IPS-18a (cell line): ENCODE measurements around the gene IKZF4.
"Not testable (repeated sequence)": the region's sequence is repeated elsewhere in the genome, so short reads cannot be mapped to it uniquely, and the experiment has no call there.

ENCODE experiments used
- H3K27ac ChIP-seq: one replicate; pipeline ENCODE4 v1.5.1; 2013; ENCODE audit warnings: low read length
- H3K27me3 ChIP-seq: one replicate; pipeline ENCODE4 v1.6.1; 2013; ENCODE audit warnings: mild to moderate bottlenecking, low read length; ENCODE audit not compliant: control insufficient read depth, insufficient read depth
- H3K36me3 ChIP-seq: one replicate; pipeline ENCODE4 v1.6.1; 2013; ENCODE audit warnings: low read depth, low read length; ENCODE audit not compliant: control insufficient read depth
- H3K4me1 ChIP-seq: one replicate; pipeline ENCODE4 v1.6.1; 2013; ENCODE audit warnings: low read depth, low read length; ENCODE audit not compliant: control insufficient read depth
- H3K4me3 ChIP-seq: one replicate; pipeline ENCODE4 v1.5.1; 2013; ENCODE audit warnings: low read length
- H3K9ac ChIP-seq: one replicate; pipeline ENCODE4 v1.6.1; 2013; ENCODE audit warnings: mild to moderate bottlenecking, low read length, moderate library complexity
- H3K9me3 ChIP-seq: one replicate; pipeline ENCODE4 v1.6.1; 2013; ENCODE audit warnings: low read depth, low read length; ENCODE audit not compliant: control insufficient read depth

Gene IKZF4

DNA sequence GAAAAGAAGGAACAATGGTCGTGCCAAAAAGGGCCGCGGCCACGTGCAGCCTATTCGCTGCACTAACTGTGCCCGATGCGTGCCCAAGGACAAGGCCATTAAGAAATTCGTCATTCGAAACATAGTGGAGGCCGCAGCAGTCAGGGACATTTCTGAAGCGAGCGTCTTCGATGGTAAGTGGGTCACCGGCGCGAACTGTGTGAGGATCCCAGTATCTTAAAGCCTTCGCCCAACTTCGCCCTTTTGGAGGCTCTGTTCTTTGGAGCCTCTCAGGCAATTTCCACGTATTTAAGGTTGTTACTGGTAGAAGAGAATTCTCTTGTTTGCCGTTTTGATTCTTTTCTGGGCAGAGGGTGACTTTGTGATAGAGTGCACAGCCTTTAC, 21.6 kb downstream of the IKZF4 start:
- Histone ChIP-seq H3K4me3 (peak overlapping the region; percentile 97), H3K36me3 (peaks cover 29% of the 10 kb centered on the region), H3K9ac (peak overlapping the region; percentile 88), H3K27ac (peak overlapping the region; percentile 90)
- H3K4me1 ChIP-seq, H3K9me3 ChIP-seq, H3K27me3 ChIP-seq: not testable (repeated sequence)

DNA sequence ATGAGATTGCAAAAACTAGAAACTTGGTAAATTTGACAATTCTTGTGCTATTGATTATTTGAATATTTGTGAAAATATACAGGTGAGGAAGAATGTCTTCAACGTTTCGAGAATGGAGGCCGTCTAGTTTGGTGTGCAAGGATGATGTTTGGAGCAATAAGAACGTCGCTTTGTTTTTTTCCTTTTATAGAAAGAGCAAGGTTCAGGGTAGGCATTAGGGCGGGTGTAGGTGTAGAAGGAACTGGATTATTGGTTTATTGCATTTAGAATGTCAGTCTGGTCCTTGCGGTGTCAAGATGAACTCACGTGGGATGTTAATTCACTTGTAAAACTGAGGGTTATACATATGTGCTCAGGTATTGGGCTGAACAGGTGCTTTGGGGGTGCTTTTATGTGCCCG, 22.0 kb downstream of the IKZF4 start:
- peak overlapping the region; percentile 88 for H3K9ac ChIP-seq
- peaks cover 8% of the 10 kb centered on the region for H3K4me1 ChIP-seq
- H3K4me3 ChIP-seq, result peak overlapping the region; percentile 97
- peaks cover 29% of the 10 kb centered on the region for H3K36me3 ChIP-seq
- peak overlapping the region; percentile 90 for H3K27ac ChIP-seq
- H3K27me3 ChIP-seq, result no peaks in the 10 kb centered on the region
- H3K9me3 ChIP-seq, result no peaks in the 10 kb centered on the region

DNA sequence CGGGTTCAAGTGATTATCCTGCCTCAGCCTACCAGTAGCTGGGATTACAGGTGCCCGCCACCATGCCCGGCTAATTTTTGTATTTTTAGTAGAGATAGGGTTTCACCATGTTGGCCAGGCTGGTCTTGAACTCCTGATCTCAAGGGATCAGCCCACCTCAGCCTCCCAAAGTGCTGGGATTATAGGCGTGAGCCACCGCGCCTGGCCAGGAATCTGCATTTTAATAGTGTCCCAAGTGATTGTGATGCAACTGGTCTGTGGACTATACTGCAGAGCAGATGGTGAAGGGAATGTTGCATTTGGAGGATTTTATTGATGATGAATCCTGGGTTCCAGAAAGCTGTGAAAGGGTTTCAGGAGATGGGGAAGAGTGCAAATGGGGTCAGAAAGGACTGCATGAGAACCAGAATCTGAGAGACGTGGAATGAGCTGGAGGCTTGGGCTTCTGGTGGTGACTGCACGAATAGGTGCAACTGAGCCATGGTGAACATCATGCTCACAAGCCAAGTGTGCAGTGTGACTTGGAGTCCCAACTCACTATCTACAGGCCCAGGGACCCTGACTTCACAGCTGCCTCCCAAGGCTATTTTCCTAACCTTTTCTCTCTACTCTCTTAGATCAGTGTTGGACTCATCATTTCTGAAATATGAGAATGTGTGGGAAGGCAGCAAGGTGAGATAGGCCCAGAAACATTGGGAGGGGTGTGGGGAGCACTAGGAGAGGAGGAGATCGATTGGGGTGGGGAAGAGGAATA, 25.4 kb downstream of the IKZF4 start:
- no peak overlapping the region for H3K9ac ChIP-seq
- peak overlapping the region; percentile 18 for H3K27ac ChIP-seq

DNA sequence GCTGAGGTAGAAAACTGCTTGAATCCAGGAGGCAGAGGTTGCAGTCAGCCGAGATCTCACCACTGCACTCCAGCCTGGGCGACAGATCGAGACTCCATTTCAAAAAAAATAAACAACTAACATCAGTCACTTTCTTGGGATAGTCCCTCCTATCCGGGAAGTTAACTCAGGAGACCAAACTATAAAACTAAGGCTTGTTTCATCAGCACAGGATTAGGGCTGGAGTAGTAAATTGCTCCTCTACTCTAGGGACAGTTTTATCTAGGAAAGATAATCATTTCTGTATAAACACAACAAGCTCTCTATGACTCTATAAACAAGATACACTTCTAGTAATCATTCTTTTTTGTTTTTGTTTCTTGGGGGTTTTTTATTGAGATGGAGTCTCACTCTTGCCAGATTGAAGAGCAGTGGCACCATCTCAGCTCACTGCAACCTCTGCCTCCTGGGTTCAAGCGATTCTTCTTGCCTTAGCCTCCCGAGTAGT, 32.6 kb downstream of the IKZF4 start:
- no peaks in the 10 kb centered on the region for H3K4me1 ChIP-seq
- no peaks in the 10 kb centered on the region for H3K9me3 ChIP-seq
- H3K27me3 ChIP-seq, result no peaks in the 10 kb centered on the region
- no peak overlapping the region for H3K9ac ChIP-seq
- no peak overlapping the region for H3K27ac ChIP-seq
- H3K36me3 ChIP-seq, result no peaks in the 10 kb centered on the region
- H3K4me3 ChIP-seq, result no peak overlapping the region

More for the DNA sequence above, 25.4 kb downstream of the IKZF4 start:
- no peaks in the 10 kb centered on the region for H3K9me3 ChIP-seq
- no peak overlapping the region for H3K4me3 ChIP-seq
- H3K4me1 ChIP-seq, result peaks cover 8% of the 10 kb centered on the region
- peaks cover 29% of the 10 kb centered on the region for H3K36me3 ChIP-seq
- H3K27me3 ChIP-seq, result no peaks in the 10 kb centered on the region

DNA sequence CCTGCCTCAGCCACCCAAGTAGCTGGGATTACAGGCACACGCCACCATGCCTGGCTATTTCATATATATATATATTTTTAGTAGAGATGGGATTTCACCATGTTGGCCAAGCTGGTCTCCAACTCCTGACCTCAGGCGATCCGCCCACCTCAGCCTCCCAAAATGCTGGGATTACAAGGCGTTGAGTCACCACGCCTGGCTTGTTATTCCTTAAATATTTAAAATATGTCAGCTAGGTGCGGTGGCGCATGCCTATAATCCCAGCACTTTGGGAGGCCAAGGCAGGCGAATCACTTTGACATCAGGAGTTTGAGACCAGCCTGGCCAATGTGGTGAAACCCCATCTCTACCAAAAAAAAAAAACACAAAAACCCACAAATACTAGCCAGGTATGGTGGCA, 39.1 kb downstream of the IKZF4 start:
- not testable (repeated sequence) for H3K9me3 ChIP-seq, H3K27ac ChIP-seq, H3K4me1 ChIP-seq, H3K27me3 ChIP-seq, H3K4me3 ChIP-seq, H3K36me3 ChIP-seq, H3K9ac ChIP-seq

DNA sequence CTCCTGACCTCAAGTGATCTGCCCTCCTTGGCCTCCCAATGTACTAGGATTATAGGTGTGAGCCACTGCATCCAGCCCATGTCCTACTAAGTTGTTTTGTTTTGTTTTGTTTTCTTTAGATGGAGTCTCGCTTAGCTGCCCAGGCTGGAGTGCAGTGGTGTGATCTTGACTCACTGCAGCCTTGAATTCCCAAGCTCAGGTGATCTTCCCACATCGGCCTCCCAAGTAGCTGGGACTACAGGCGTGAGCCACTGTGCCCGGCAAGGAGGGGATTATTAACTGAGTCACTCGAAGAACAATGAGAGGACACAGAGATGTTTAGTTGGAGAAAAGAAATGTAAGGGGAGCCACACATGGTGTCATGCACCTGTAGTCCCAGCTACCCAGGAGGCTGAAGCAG, 41.1 kb downstream of the IKZF4 start:
- Histone ChIP-seq H3K9ac (no peak overlapping the region), H3K4me1 (no peaks in the 10 kb centered on the region), H3K9me3 (no peaks in the 10 kb centered on the region), H3K27ac (no peak overlapping the region), H3K4me3 (no peak overlapping the region), H3K27me3 (no peaks in the 10 kb centered on the region), H3K36me3 (no peaks in the 10 kb centered on the region)

DNA sequence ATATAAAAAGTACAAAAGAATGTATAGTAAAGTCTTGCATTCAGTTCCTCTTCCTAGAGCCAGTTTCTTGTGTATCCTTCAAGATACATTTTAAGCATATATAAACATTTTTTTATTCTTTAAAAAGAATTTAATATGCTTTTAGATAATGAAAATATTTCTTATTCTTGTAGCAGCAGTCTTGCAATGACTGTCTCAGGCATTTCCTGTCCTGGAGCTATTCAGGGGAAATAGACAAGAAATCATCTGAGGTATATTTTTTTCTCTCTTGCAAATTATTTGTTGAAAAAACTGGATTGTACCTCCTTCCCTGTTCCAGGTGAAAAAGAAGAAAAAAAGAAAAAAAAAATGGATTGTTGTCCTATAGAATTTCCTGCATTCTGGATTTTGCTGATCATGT, 42.2 kb downstream of the IKZF4 start:
- no peak overlapping the region for H3K9ac ChIP-seq
- no peaks in the 10 kb centered on the region for H3K9me3 ChIP-seq
- no peaks in the 10 kb centered on the region for H3K27me3 ChIP-seq
- no peak overlapping the region for H3K27ac ChIP-seq
- H3K4me3 ChIP-seq, result no peak overlapping the region
- H3K36me3 ChIP-seq, result no peaks in the 10 kb centered on the region
- H3K4me1 ChIP-seq, result no peaks in the 10 kb centered on the region

DNA sequence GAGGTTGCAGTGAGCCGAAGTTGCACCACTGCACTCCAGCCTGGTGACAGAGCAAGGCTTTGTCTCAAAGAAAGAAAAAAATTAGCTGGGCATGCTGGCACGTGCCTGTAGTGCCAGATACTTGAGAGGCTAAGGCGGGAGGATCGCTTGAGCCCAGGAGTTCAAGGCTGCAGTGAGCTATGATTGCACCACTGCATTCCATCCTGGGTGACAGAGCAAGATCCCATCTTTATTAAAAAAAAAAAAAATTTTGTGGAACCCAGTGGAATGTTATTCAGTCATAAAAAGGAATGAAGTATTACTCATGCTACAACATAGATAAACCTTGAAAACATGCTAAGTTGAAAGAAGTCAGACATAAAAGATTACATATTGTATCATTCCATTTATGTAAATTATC, 50.8 kb downstream of the IKZF4 start:
- Histone ChIP-seq H3K27me3 (no peaks in the 10 kb centered on the region), H3K36me3 (no peaks in the 10 kb centered on the region)

DNA sequence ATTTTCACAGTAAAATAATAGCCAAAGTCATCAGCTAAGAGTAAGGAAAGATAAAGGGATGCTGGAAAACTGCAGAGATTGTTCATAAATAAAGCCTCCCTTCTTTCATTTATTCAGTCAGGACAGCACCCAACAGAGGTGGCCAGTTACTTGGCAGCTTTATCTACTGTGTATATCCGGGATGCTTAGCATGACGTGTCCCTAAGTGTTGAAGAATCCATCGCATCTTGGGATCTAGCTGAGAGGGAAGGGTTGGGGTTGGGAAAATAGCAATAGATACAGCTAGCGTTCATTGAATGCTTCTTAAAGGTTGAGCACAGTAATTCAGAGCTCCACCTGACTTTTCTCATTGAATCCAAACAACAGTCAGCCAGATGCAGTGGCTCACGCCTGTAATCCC, 53.6 kb downstream of the IKZF4 start:
- Histone ChIP-seq H3K27me3 (no peaks in the 10 kb centered on the region), H3K9ac (no peak overlapping the region), H3K4me3 (no peak overlapping the region), H3K27ac (no peak overlapping the region), H3K9me3 (no peaks in the 10 kb centered on the region), H3K4me1 (peaks cover 5% of the 10 kb centered on the region), H3K36me3 (no peaks in the 10 kb centered on the region)

More for the DNA sequence above, 50.8 kb downstream of the IKZF4 start:
- no peak overlapping the region for H3K27ac ChIP-seq
- H3K4me1 ChIP-seq, result no peaks in the 10 kb centered on the region
- H3K9me3 ChIP-seq, result no peaks in the 10 kb centered on the region
- H3K9ac ChIP-seq, result no peak overlapping the region
- no peak overlapping the region for H3K4me3 ChIP-seq

DNA sequence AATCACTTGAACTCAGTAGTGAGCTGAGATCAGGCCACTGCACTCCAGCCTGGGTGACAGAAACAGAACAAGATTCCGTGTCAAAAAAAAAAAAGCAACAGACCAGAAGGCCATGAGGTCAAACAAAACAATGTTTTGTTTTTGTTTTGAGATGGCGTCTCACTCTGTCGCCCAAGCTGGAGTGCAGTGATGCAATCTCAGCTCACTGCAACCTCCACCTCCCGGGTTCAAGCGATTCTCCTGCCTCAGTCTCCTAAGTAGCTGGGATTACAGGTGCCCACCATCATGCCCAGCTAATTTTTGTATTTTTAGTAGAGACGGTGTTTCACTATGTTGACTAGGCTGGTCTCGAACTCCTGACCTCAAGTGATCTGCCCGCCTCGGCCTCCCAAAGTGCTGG, 57.1 kb downstream of the IKZF4 start:
- H3K27ac ChIP-seq, H3K9ac ChIP-seq, H3K9me3 ChIP-seq, H3K27me3 ChIP-seq, H3K36me3 ChIP-seq, H3K4me3 ChIP-seq: not testable (repeated sequence)
- peaks cover 14% of the 10 kb centered on the region for H3K4me1 ChIP-seq

DNA sequence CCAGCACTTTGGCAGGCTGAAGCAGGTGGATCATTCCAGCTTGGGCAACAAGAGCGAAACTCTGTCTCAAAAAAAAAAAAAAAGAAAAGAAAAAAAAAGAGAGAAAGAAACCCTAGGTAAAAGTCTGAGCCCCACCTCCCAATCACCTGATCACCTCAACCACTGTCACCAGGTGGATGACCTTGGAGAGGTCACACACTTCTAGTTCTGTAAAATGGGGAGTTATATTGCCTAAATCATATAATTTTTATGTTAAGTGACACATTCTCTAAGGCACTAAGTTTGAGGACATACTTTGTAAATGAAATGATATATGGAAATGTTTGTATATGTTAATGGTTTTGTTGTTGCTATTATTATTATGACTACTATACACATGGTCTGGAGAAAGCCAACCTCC, 57.6 kb downstream of the IKZF4 start:
- no peaks in the 10 kb centered on the region for H3K9me3 ChIP-seq
- H3K27me3 ChIP-seq, result no peaks in the 10 kb centered on the region
- H3K4me3 ChIP-seq, result peak overlapping the region; percentile 86
- no peak overlapping the region for H3K27ac ChIP-seq
- peaks cover 14% of the 10 kb centered on the region for H3K4me1 ChIP-seq
- no peaks in the 10 kb centered on the region for H3K36me3 ChIP-seq
- peak overlapping the region; percentile 60 for H3K9ac ChIP-seq
